Measurements from ENCODE around the gene NECTIN1. TPM values are rescaled to one million over a fixed set of nuclear protein-coding genes. Genes with fewer than 3 reads are reported as not detected.

Gene NECTIN1
- total RNA-seq, 1 experiment from 2014 or later: 23.8 TPM

DNA sequence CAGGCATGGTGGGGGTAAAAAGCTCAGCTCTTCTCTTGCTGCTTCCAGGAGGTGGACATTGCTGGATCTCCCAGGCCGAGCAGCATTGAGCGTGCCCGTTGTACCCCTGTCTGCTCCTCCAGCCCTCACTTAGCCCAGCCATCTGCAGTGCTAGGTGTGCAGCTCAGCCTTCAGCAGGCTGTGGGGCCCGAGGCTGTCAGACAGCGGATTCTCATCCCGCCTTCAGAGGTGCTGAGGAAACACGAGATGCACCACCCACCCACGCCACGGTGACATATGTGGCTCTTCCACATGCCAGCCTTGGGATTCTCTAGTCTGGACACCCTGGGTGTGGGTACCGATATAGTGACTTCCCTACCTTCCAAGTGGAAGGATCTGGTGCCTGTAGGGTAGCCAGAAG, 48.9 kb upstream of the NECTIN1 start (continued):
- TF ChIP-seq YY1 (IDR thresholded peaks at IDR 0.05; ENCODE audit: extremely low read depth, insufficient replicate concordance, low read depth, low read length) (no peak), EZH2phosphoT487 (IDR thresholded peaks at IDR 0.05; ENCODE audit: borderline replicate concordance) (no peak)

DNA sequence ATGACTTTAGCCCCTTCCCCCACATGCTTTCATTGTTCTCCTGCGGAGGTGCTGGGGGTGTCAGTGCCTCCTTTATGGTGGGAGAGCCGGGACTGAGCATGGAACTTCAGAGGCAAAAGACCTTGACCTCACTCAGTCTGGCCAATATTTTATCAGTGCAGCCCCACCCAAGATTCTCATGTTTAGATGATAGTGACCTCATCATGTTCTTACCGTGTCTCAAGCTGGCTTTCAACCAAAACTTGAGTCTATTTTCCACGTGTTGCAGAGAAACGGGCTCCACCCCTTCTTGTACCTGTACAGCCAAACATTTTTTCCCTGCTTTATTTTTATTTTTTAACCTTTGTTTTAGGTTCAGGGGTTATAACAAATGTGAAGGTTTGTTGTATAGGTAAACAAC, 47.7 kb upstream of the NECTIN1 start:
- Histone ChIP-seq H3K27ac (ENCODE audit: low read depth, low read length) (no peak overlapping the region), H3K4me3 (replicated peaks in 1 of 2; ENCODE audit: low read depth in 1 of 2, low read length in 2 of 2) (no peak overlapping the region), H3K9me2 (ENCODE audit: insufficient read depth) (no peaks in the 10 kb centered on the region), H3K4me1 (ENCODE audit: control insufficient read depth in 1 of 2, insufficient read depth in 2 of 2, low read length in 2 of 2) (no peaks in the 10 kb centered on the region), H2AFZ (ENCODE audit: low read depth, low read length, poor library complexity, severe bottlenecking) (no peak overlapping the region), H3K27me3 (ENCODE audit: insufficient read depth, low read length) (peaks cover 35% of the 10 kb centered on the region), H3K36me3 (ENCODE audit: control insufficient read depth in 1 of 2, insufficient read depth in 2 of 2, low read length in 2 of 2) (no peaks in the 10 kb centered on the region), H3K9me3 (ENCODE audit: control insufficient read depth in 1 of 2, insufficient read depth in 1 of 2, low read depth in 1 of 2, low read length in 2 of 2) (no peaks in the 10 kb centered on the region), H3K4me2 (ENCODE audit: low read length) (no peak overlapping the region), H3K9ac (ENCODE audit: low read length) (no peak overlapping the region), H4K20me1 (ENCODE audit: insufficient read depth) (no peaks in the 10 kb centered on the region), H3K79me2 (ENCODE audit: insufficient read depth, low read length) (no peaks in the 10 kb centered on the region)
- DNase-seq (ENCODE audit: low read depth, low spot score): no peak
- ATAC-seq: no peak
- ChIA-PET CTCF (no interaction called here), POLR2A (no interaction called here), RAD21 (ENCODE audit: low non-redundant PET in 1 of 2, low total read pairs in 2 of 2, uncharacterized antibody in 2 of 2, unreplicated experiment in 2 of 2) (no interaction called here)
- BruUV-seq (replicated peaks): no TSS peak
- intact Hi-C loops (cut with micrococcal nuclease): no loop called here
- TF ChIP-seq JUND (IDR thresholded peaks at IDR 0.05) (no peak), POLR2A (IDR thresholded peaks at IDR 0.05; ENCODE audit: borderline replicate concordance, extremely low read depth, insufficient read depth, insufficient read length) (no peak), TCF7L2 (IDR thresholded peaks at IDR 0.05; ENCODE audit: borderline replicate concordance, extremely low read depth, insufficient read depth, insufficient read length) (no peak), ELF1 (IDR thresholded peaks at IDR 0.05; ENCODE audit: borderline replicate concordance, low read depth) (no peak)
- TF ChIP-seq, protein P1, sequence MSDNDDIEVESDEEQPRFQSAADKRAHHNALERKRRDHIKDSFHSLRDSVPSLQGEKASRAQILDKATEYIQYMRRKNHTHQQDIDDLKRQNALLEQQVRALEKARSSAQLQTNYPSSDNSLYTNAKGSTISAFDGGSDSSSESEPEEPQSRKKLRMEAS (IDR thresholded peaks at IDR 0.05): no peak
- TF ChIP-seq, protein P2, sequence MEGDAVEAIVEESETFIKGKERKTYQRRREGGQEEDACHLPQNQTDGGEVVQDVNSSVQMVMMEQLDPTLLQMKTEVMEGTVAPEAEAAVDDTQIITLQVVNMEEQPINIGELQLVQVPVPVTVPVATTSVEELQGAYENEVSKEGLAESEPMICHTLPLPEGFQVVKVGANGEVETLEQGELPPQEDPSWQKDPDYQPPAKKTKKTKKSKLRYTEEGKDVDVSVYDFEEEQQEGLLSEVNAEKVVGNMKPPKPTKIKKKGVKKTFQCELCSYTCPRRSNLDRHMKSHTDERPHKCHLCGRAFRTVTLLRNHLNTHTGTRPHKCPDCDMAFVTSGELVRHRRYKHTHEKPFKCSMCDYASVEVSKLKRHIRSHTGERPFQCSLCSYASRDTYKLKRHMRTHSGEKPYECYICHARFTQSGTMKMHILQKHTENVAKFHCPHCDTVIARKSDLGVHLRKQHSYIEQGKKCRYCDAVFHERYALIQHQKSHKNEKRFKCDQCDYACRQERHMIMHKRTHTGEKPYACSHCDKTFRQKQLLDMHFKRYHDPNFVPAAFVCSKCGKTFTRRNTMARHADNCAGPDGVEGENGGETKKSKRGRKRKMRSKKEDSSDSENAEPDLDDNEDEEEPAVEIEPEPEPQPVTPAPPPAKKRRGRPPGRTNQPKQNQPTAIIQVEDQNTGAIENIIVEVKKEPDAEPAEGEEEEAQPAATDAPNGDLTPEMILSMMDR (IDR thresholded peaks at IDR 0.05 in 2 of 3, conservative IDR thresholded peaks at IDR 0.05 in 1 of 3; ENCODE audit: borderline replicate concordance in 1 of 3, insufficient read depth in 1 of 3, low read depth in 2 of 3, low read length in 2 of 3): no peak

Measured in HCT116 (cell line).